ENCODE measurements around the gene KLK7.

Gene KLK7

GRCh38 chr19:50983625-50984292 lies at the start of gene KLK7:
Gene KLK7, minus strand, starts transcription at chr19:50983917. Its CDS starts 1,518 bp downstream, at chr19:50982399.
- H3K9ac ChIP-seq (ENCODE audit: low read length): no peak within 1 kb of the TSS
- H3K4me3 ChIP-seq (ENCODE audit: low read length): no peak within 1 kb of the TSS
- H3K27me3 ChIP-seq (ENCODE audit: control insufficient read depth, insufficient read depth, low read length): peaks cover 5% of the 10 kb centered on the region
- no peaks in the 10 kb centered on the region for H3K4me1 ChIP-seq (ENCODE audit: control insufficient read depth, insufficient read depth, low read length)
- no peak within 1 kb of the TSS for H3K27ac ChIP-seq (ENCODE audit: low read depth, low read length)
- H3K36me3 ChIP-seq (ENCODE audit: control insufficient read depth, insufficient read depth, low read length): no peaks in the 10 kb centered on the region

GRCh38 chr19:51031880-51032225 lies 48.1 kb upstream of the KLK7 start:
- peaks cover 3% of the 10 kb centered on the region for H3K27me3 ChIP-seq (ENCODE audit: control insufficient read depth, insufficient read depth, low read length)
- H3K9ac ChIP-seq (ENCODE audit: low read length): no peak overlapping the region
- no peaks in the 10 kb centered on the region for H3K36me3 ChIP-seq (ENCODE audit: control insufficient read depth, insufficient read depth, low read length)
- no peak overlapping the region for H3K4me3 ChIP-seq (ENCODE audit: low read length)
- H3K27ac ChIP-seq (ENCODE audit: low read depth, low read length): no peak overlapping the region
- H3K4me1 ChIP-seq (ENCODE audit: control insufficient read depth, insufficient read depth, low read length): no peaks in the 10 kb centered on the region

GRCh38 chr19:51031220-51031879 lies 47.6 kb upstream of the KLK7 start:
- Histone ChIP-seq H3K9ac (ENCODE audit: low read length) (no peak overlapping the region), H3K36me3 (ENCODE audit: control insufficient read depth, insufficient read depth, low read length) (no peaks in the 10 kb centered on the region), H3K27me3 (ENCODE audit: control insufficient read depth, insufficient read depth, low read length) (peaks cover 3% of the 10 kb centered on the region), H3K4me1 (ENCODE audit: control insufficient read depth, insufficient read depth, low read length) (no peaks in the 10 kb centered on the region), H3K27ac (ENCODE audit: low read depth, low read length) (no peak overlapping the region), H3K4me3 (ENCODE audit: low read length) (no peak overlapping the region)

GRCh38 chr19:51030631-51031030 lies 46.9 kb upstream of the KLK7 start:
- Histone ChIP-seq H3K27me3 (ENCODE audit: control insufficient read depth, insufficient read depth, low read length) (peaks cover 3% of the 10 kb centered on the region), H3K4me1 (ENCODE audit: control insufficient read depth, insufficient read depth, low read length) (no peaks in the 10 kb centered on the region), H3K9ac (ENCODE audit: low read length) (no peak overlapping the region), H3K4me3 (ENCODE audit: low read length) (no peak overlapping the region), H3K27ac (ENCODE audit: low read depth, low read length) (no peak overlapping the region), H3K36me3 (ENCODE audit: control insufficient read depth, insufficient read depth, low read length) (no peaks in the 10 kb centered on the region)

- Histone ChIP-seq H3K9ac (ENCODE audit: low read length) (no peak overlapping the region), H3K27me3 (ENCODE audit: control insufficient read depth, insufficient read depth, low read length) (peaks cover 3% of the 10 kb centered on the region), H3K4me1 (ENCODE audit: control insufficient read depth, insufficient read depth, low read length) (no peaks in the 10 kb centered on the region), H3K36me3 (ENCODE audit: control insufficient read depth, insufficient read depth, low read length) (no peaks in the 10 kb centered on the region), H3K4me3 (ENCODE audit: low read length) (no peak overlapping the region), H3K27ac (ENCODE audit: low read depth, low read length) (no peak overlapping the region)
These were observed 46.0 kb upstream of the KLK7 start for GRCh38 chr19:51029718-51030117.

- peaks cover 3% of the 10 kb centered on the region for H3K27me3 ChIP-seq (ENCODE audit: control insufficient read depth, insufficient read depth, low read length)
- H3K36me3 ChIP-seq (ENCODE audit: control insufficient read depth, insufficient read depth, low read length): no peaks in the 10 kb centered on the region
- no peak overlapping the region for H3K27ac ChIP-seq (ENCODE audit: low read depth, low read length)
- H3K4me3 ChIP-seq (ENCODE audit: low read length): no peak overlapping the region
- no peak overlapping the region for H3K9ac ChIP-seq (ENCODE audit: low read length)
- H3K4me1 ChIP-seq (ENCODE audit: control insufficient read depth, insufficient read depth, low read length): no peaks in the 10 kb centered on the region
These were observed 44.2 kb upstream of the KLK7 start for GRCh38 chr19:51027873-51028272.

- Histone ChIP-seq H3K9ac (ENCODE audit: low read length) (no peak overlapping the region), H3K4me3 (ENCODE audit: low read length) (no peak overlapping the region), H3K27ac (ENCODE audit: low read depth, low read length) (no peak overlapping the region), H3K4me1 (ENCODE audit: control insufficient read depth, insufficient read depth, low read length) (no peaks in the 10 kb centered on the region), H3K27me3 (ENCODE audit: control insufficient read depth, insufficient read depth, low read length) (peaks cover 3% of the 10 kb centered on the region), H3K36me3 (ENCODE audit: control insufficient read depth, insufficient read depth, low read length) (no peaks in the 10 kb centered on the region)
These were observed 43.5 kb upstream of the KLK7 start for GRCh38 chr19:51027126-51027806.

- no peak within 1 kb of the TSS for H3K4me3 ChIP-seq (ENCODE audit: low read length)
- H3K27me3 ChIP-seq (ENCODE audit: control insufficient read depth, insufficient read depth, low read length): peaks cover 3% of the 10 kb centered on the region
- no peaks in the 10 kb centered on the region for H3K36me3 ChIP-seq (ENCODE audit: control insufficient read depth, insufficient read depth, low read length)
- no peak within 1 kb of the TSS for H3K9ac ChIP-seq (ENCODE audit: low read length)
- no peaks in the 10 kb centered on the region for H3K4me1 ChIP-seq (ENCODE audit: control insufficient read depth, insufficient read depth, low read length)
- no peak within 1 kb of the TSS for H3K27ac ChIP-seq (ENCODE audit: low read depth, low read length)
These were observed 42.8 kb upstream of the KLK7 start, which contains the start of gene KLK11 for GRCh38 chr19:51026554-51026831. Gene KLK11, minus strand, starts transcription at chr19:51026616. Its CDS starts 985 bp downstream, at chr19:51025631.

GRCh38 chr19:51025809-51026553 lies 42.3 kb upstream of the KLK7 start:
- Histone ChIP-seq H3K27ac (ENCODE audit: low read depth, low read length) (no peak overlapping the region), H3K4me3 (ENCODE audit: low read length) (no peak overlapping the region), H3K27me3 (ENCODE audit: control insufficient read depth, insufficient read depth, low read length) (peaks cover 3% of the 10 kb centered on the region), H3K36me3 (ENCODE audit: control insufficient read depth, insufficient read depth, low read length) (no peaks in the 10 kb centered on the region), H3K4me1 (ENCODE audit: control insufficient read depth, insufficient read depth, low read length) (no peaks in the 10 kb centered on the region), H3K9ac (ENCODE audit: low read length) (no peak overlapping the region)

- H3K27me3 ChIP-seq (ENCODE audit: control insufficient read depth, insufficient read depth, low read length): no peaks in the 10 kb centered on the region
- no peak overlapping the region for H3K27ac ChIP-seq (ENCODE audit: low read depth, low read length)
These were observed 41.7 kb upstream of the KLK7 start for GRCh38 chr19:51025401-51025800.

GRCh38 chr19:51024924-51025323 lies 41.2 kb upstream of the KLK7 start:
- H3K4me1 ChIP-seq (ENCODE audit: control insufficient read depth, insufficient read depth, low read length): no peaks in the 10 kb centered on the region
- H3K27me3 ChIP-seq (ENCODE audit: control insufficient read depth, insufficient read depth, low read length): no peaks in the 10 kb centered on the region
- no peak overlapping the region for H3K27ac ChIP-seq (ENCODE audit: low read depth, low read length)
- no peak overlapping the region for H3K4me3 ChIP-seq (ENCODE audit: low read length)
- no peaks in the 10 kb centered on the region for H3K36me3 ChIP-seq (ENCODE audit: control insufficient read depth, insufficient read depth, low read length)
- no peak overlapping the region for H3K9ac ChIP-seq (ENCODE audit: low read length)

More at GRCh38 chr19:51025401-51025800, 41.7 kb upstream of the KLK7 start:
- no peak overlapping the region for H3K9ac ChIP-seq (ENCODE audit: low read length)
- no peaks in the 10 kb centered on the region for H3K4me1 ChIP-seq (ENCODE audit: control insufficient read depth, insufficient read depth, low read length)
- H3K36me3 ChIP-seq (ENCODE audit: control insufficient read depth, insufficient read depth, low read length): no peaks in the 10 kb centered on the region
- no peak overlapping the region for H3K4me3 ChIP-seq (ENCODE audit: low read length)

GRCh38 chr19:51023946-51024345 lies 40.2 kb upstream of the KLK7 start:
- Histone ChIP-seq H3K36me3 (ENCODE audit: control insufficient read depth, insufficient read depth, low read length) (no peaks in the 10 kb centered on the region), H3K4me1 (ENCODE audit: control insufficient read depth, insufficient read depth, low read length) (no peaks in the 10 kb centered on the region), H3K27ac (ENCODE audit: low read depth, low read length) (no peak overlapping the region), H3K9ac (ENCODE audit: low read length) (no peak overlapping the region), H3K4me3 (ENCODE audit: low read length) (no peak overlapping the region), H3K27me3 (ENCODE audit: control insufficient read depth, insufficient read depth, low read length) (no peaks in the 10 kb centered on the region)

All from rectal smooth muscle tissue (tissue), 1 donor.